CD14-positive monocyte (primary cell): ENCODE data around the gene HMGN2. TPM values are rescaled to one million over a fixed set of nuclear protein-coding genes. Genes with fewer than 3 reads are reported as not detected.

ENCODE experiments used
- DNase-seq, 3 donors: peaks; one replicate each; pipeline ENCODE4 v3.0.0-alpha.2; 2011 to 2022
- H2AFZ ChIP-seq: 2 replicates; pipeline ENCODE4 v1.6.0; 2012; ENCODE audit warnings: mild to moderate bottlenecking, low read depth, low read length, inconsistent platforms; ENCODE audit not compliant: insufficient read depth, poor library complexity, severe bottlenecking
- H3K27ac ChIP-seq, 2 donors: 1 replicate in 1 of 2; 2 replicates in 1 of 2; pipeline ENCODE4 v1.5.1; 2012 to 2013; ENCODE audit warnings: low read length in 2 of 2, control low read depth in 1 of 2, inconsistent platforms in 1 of 2, low read depth in 1 of 2, mild to moderate bottlenecking in 1 of 2
- H3K27me3 ChIP-seq, 2 donors: one replicate each; pipeline versions ENCODE4 v1.6.0 to v1.6.1; 2011 to 2013; ENCODE audit warnings: low read length in 2 of 2; ENCODE audit not compliant: control insufficient read depth in 2 of 2, insufficient read depth in 2 of 2
- H3K36me3 ChIP-seq, 2 donors: replicated peaks in 1 of 2; 1 replicate in 1 of 2; 2 replicates in 1 of 2; pipeline versions ENCODE4 v1.5.1 to v1.6.1; 2012 to 2013; ENCODE audit warnings: low read length in 2 of 2, control low read depth in 1 of 2, inconsistent platforms in 1 of 2, mild to moderate bottlenecking in 1 of 2; ENCODE audit not compliant: insufficient read depth in 2 of 2, control insufficient read depth in 1 of 2
- H3K4me1 ChIP-seq, 2 donors: 1 replicate in 1 of 2; 2 replicates in 1 of 2; pipeline versions ENCODE4 v1.5.1 to v1.6.1; 2012 to 2013; ENCODE audit warnings: low read length in 2 of 2, control low read depth in 1 of 2, inconsistent platforms in 1 of 2, mild to moderate bottlenecking in 1 of 2, moderate library complexity in 1 of 2; ENCODE audit not compliant: insufficient read depth in 2 of 2, control insufficient read depth in 1 of 2
- H3K4me2 ChIP-seq: replicated peaks from 2 replicates; pipeline ENCODE3; 2012; ENCODE audit warnings: low read length, moderate library complexity, mild to moderate bottlenecking; ENCODE audit not compliant: poor library complexity, severe bottlenecking; ENCODE audit errors: extremely low read depth
- H3K4me3 ChIP-seq, 3 experiments: fragments of 200-600 bp in 1 of 3; sonication (generic) in 1 of 3; replicated peaks in 1 of 3; 1 replicate in 2 of 3; 2 replicates in 1 of 3; pipeline ENCODE4 v1.5.1; 2011 to 2013; ENCODE audit warnings: low read length in 3 of 3, mild to moderate bottlenecking in 3 of 3, control low read depth in 2 of 3, low read depth in 2 of 3, inconsistent platforms in 1 of 3, moderate library complexity in 1 of 3
- H3K79me2 ChIP-seq: 2 replicates; pipeline ENCODE4 v1.6.0; 2012; ENCODE audit warnings: mild to moderate bottlenecking, control low read depth, inconsistent platforms, low read length, moderate library complexity; ENCODE audit not compliant: insufficient read depth
- H3K9ac ChIP-seq: 2 replicates; pipeline ENCODE4 v1.6.0; 2017; ENCODE audit warnings: low read length, mild to moderate bottlenecking; ENCODE audit not compliant: insufficient read depth, poor library complexity, severe bottlenecking
- H3K9me3 ChIP-seq, 2 donors: replicated peaks in 1 of 2; 1 replicate in 1 of 2; 2 replicates in 1 of 2; pipeline versions ENCODE4 v1.5.1 to v1.6.1; 2012 to 2013; ENCODE audit warnings: low read length in 2 of 2, control low read depth in 1 of 2; ENCODE audit not compliant: control insufficient read depth in 1 of 2, insufficient read depth in 1 of 2
- H4K20me1 ChIP-seq: 2 replicates; pipeline ENCODE4 v1.6.0; 2012; ENCODE audit warnings: mild to moderate bottlenecking, low read length, control low read depth, moderate library complexity; ENCODE audit not compliant: insufficient read depth
- H3K27ac Mint-ChIP-seq, 7 donors: one replicate each; pipeline ENCODE4 v1.8.0; 2020; ENCODE audit warnings: mild to moderate bottlenecking in 7 of 7, mixed read lengths in 7 of 7, moderate library complexity in 6 of 7, inconsistent platforms in 2 of 7
- H3K27me3 Mint-ChIP-seq, 3 donors: one replicate each; pipeline ENCODE4 v1.8.0; 2021 to 2022; ENCODE audit warnings: low read depth in 3 of 3, mild to moderate bottlenecking in 3 of 3, mixed read lengths in 3 of 3, moderate library complexity in 3 of 3, inconsistent platforms in 1 of 3
- H3K36me3 Mint-ChIP-seq, 2 donors: one replicate each; pipeline ENCODE4 v1.8.0; 2020; ENCODE audit warnings: mixed read lengths in 2 of 2, inconsistent platforms in 1 of 2, mild to moderate bottlenecking in 1 of 2
- H3K4me1 Mint-ChIP-seq: one replicate; pipeline ENCODE4 v1.8.0; 2020; ENCODE audit warnings: mild to moderate bottlenecking, mixed read lengths
- H3K4me3 Mint-ChIP-seq, 2 donors: one replicate each; pipeline ENCODE4 v1.8.0; 2020; ENCODE audit warnings: mild to moderate bottlenecking in 2 of 2, mixed read lengths in 2 of 2, moderate library complexity in 1 of 2
- H3K9me3 Mint-ChIP-seq, 7 donors: one replicate each; pipeline ENCODE4 v1.8.0; 2020 to 2022; ENCODE audit warnings: mixed read lengths in 7 of 7, mild to moderate bottlenecking in 6 of 7, moderate library complexity in 6 of 7, inconsistent platforms in 2 of 7
- CTCF ChIP-seq: fragments of 200-600 bp; IDR thresholded peaks from one replicate; pipeline ENCODE4 v1.8.0; 2022; ENCODE audit warnings: antibody characterized with exemption, mild to moderate bottlenecking
- WGBS: methylation state at CpG from one replicate; pipeline ENCODE4 v1.1.5; 2013; ENCODE audit warnings: missing lambda C conversion rate; ENCODE audit not compliant: insufficient coverage; 5-methylcytosine and 5-hydroxymethylcytosine counted together
- intact Hi-C, 2 donors: fragments of 100-400 bp; cut with micrococcal nuclease; formaldehyde crosslinking; loops; one replicate each; pipeline versions ENCODE4 v1.15.0 to v1.15.1; 2023
- polyA plus RNA-seq, 3 donors: library from polyadenylated mRNA; depleted of rRNA in 1 of 3; unstranded in 2 of 3; stranded (reverse) in 1 of 3; fragments of 300-500 nt in 2 of 3; fragments of >200 nt in 1 of 3; fragmentation: Illumina TruSeq in 2 of 3; gene quantifications; 1 replicate in 2 of 3; 2 replicates in 1 of 3; pipeline ENCODE4 v1.2.3, GENCODE V29; 2012 to 2021

The HMGN2 gene
- polyA plus RNA-seq, 3 donors, result 400 to 575 (median 555) TPM

- WGBS, result no CpG with 5 or more reads among the region's 3 CpGs
- Histone ChIP-seq H3K9me3 (no peaks in the 10 kb centered on the region), H3K36me3 (peaks cover 71 to 98% of the 10 kb centered on the region in 2 donors), H3K27me3 (no peaks in the 10 kb centered on the region), H3K79me2 (no peaks in the 10 kb centered on the region), H3K4me1 (no peaks in the 10 kb centered on the region), H3K27ac (no peak overlapping the region), H3K4me2 (no peak overlapping the region), H4K20me1 (no peaks in the 10 kb centered on the region), H3K4me3 (no peak overlapping the region), H2AFZ (no peak overlapping the region), H3K9ac (no peak overlapping the region)
- no peak for TF ChIP-seq CTCF
- no peak overlapping the region for H3K27ac Mint-ChIP-seq
- peaks cover 0 to 2% (median 0%) of the 10 kb centered on the region in 3 donors for H3K27me3 Mint-ChIP-seq
- H3K4me3 Mint-ChIP-seq, result no peak overlapping the region
- H3K9me3 Mint-ChIP-seq, result no peaks in the 10 kb centered on the region
- intact Hi-C loops, result no loop called here
- DNase-seq, result no peak
- peaks cover 68 to 95% of the 10 kb centered on the region in 2 donors for H3K36me3 Mint-ChIP-seq
- H3K4me1 Mint-ChIP-seq, result no peaks in the 10 kb centered on the region
Measured at GRCh38 chr1:26450908-26451307, 21.3 kb upstream of the HMGN2 start.

- Histone ChIP-seq H2AFZ (no peak overlapping the region), H3K27ac (no peak overlapping the region), H3K4me2 (no peak overlapping the region), H3K9me3 (no peaks in the 10 kb centered on the region), H3K27me3 (no peaks in the 10 kb centered on the region), H3K4me1 (no peaks in the 10 kb centered on the region), H3K36me3 (peaks cover 71 to 95% of the 10 kb centered on the region in 2 donors), H4K20me1 (no peaks in the 10 kb centered on the region), H3K9ac (no peak overlapping the region), H3K79me2 (no peaks in the 10 kb centered on the region), H3K4me3 (no peak overlapping the region)
- no peak overlapping the region for H3K4me3 Mint-ChIP-seq
- no peak for DNase-seq
- no peaks in the 10 kb centered on the region for H3K9me3 Mint-ChIP-seq
- 100% methylated on average over 1 of the region's 5 CpGs for WGBS
- intact Hi-C loops, result no loop called here
- peak overlapping the region in 1 of 7 donors; percentile 41 for H3K27ac Mint-ChIP-seq
- H3K36me3 Mint-ChIP-seq, result peaks cover 64 to 93% of the 10 kb centered on the region in 2 donors
- no peaks in the 10 kb centered on the region for H3K4me1 Mint-ChIP-seq
- peaks cover 0 to 2% (median 0%) of the 10 kb centered on the region in 3 donors for H3K27me3 Mint-ChIP-seq
- no peak for TF ChIP-seq CTCF
Measured at GRCh38 chr1:26452459-26453183, 19.6 kb upstream of the HMGN2 start.
